ENCODE data around the gene APOBEC4. TPM values are rescaled to one million over a fixed set of nuclear protein-coding genes. Genes with fewer than 3 reads are reported as not detected.

The APOBEC4 gene
- total RNA-seq, 1 donor from 2014 or later: not detected

DNA sequence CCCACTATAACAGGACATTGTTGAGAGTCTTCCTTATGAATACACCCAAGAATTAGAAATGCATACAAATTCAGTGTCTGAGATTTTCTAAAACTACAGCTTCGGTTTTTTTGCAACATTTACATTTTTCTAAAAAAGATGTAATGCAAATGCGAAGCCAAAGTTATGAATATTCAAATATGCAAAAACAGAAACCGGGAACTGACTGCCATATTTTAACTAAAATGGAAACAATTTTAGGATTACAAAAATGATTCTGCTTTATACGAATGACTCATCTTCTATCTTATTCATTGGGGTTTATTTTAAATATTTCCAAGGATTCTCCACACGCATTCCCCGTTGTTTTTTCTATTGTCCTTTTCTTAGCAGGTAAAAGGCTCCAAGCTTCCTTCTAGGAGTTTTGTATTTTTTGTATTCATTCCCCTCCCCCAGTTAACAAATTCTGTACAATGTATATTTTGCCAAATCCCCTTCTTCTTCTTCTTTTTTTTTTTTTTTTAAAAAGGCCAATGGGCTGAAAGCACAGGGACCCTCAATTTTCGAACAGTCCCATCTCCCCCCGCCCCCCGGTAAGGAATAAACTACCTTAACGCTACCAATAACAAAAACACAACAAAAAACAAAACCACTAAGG lies 18.6 kb downstream of the APOBEC4 start:
- TF ChIP-seq, protein P1, sequence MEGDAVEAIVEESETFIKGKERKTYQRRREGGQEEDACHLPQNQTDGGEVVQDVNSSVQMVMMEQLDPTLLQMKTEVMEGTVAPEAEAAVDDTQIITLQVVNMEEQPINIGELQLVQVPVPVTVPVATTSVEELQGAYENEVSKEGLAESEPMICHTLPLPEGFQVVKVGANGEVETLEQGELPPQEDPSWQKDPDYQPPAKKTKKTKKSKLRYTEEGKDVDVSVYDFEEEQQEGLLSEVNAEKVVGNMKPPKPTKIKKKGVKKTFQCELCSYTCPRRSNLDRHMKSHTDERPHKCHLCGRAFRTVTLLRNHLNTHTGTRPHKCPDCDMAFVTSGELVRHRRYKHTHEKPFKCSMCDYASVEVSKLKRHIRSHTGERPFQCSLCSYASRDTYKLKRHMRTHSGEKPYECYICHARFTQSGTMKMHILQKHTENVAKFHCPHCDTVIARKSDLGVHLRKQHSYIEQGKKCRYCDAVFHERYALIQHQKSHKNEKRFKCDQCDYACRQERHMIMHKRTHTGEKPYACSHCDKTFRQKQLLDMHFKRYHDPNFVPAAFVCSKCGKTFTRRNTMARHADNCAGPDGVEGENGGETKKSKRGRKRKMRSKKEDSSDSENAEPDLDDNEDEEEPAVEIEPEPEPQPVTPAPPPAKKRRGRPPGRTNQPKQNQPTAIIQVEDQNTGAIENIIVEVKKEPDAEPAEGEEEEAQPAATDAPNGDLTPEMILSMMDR (conservative IDR thresholded peaks at IDR 0.05): no peak
- Mint-ChIP-seq H3K4me1 (peaks cover 50% of the 10 kb centered on the region), H3K4me3 (peak overlapping the region; percentile 99), H3K27me3 (ENCODE audit: low read depth) (peaks cover 11% of the 10 kb centered on the region), H3K27ac (ENCODE audit: unreplicated experiment) (peak overlapping the region; percentile 90), H3K36me3 (ENCODE audit: low read depth) (peaks cover 4% of the 10 kb centered on the region), H3K9me3 (no peaks in the 10 kb centered on the region)
- no peak for DNase-seq (ENCODE audit: low read depth, low spot score)

DNA sequence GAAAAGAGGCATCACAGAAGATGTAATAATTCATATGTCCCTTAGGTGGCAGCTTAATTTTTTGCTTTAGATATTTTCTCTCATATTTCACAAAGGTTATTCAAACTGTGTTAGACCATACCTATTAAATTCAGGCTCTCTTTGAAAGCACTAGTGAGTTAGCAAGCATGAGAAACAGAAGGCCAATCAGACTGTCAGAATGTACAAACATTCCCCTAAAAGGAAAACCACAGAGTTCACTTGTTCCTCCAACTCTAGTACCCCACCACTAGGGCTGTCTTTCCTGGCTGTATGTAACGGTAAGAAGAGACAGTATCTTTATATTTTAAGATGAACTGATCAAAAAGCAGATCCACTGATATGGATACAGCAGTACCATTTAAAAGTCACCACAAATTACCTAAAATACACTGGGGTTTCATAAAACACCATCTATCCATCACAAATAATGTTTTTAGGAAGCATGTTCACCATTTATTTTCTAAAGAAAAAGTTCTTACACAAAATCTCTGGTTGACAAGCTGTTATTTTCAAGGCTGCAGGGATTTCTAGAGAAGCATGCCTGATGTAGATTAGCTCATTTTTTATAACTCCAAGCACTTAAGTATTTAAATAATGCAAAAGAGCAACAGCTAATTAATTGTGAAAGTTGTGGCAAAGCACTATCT lies 19.3 kb downstream of the APOBEC4 start:
- no peak overlapping the region for H3K27ac Mint-ChIP-seq (ENCODE audit: unreplicated experiment)
- peaks cover 11% of the 10 kb centered on the region for H3K27me3 Mint-ChIP-seq (ENCODE audit: low read depth)
- peaks cover 51% of the 10 kb centered on the region for H3K4me1 Mint-ChIP-seq
- no peaks in the 10 kb centered on the region for H3K9me3 Mint-ChIP-seq
- TF ChIP-seq, protein P1 (conservative IDR thresholded peaks at IDR 0.05): peak; percentile 71
- no peak for DNase-seq (ENCODE audit: low read depth, low spot score)
- H3K4me3 Mint-ChIP-seq: peak overlapping the region; percentile 99
- peaks cover 5% of the 10 kb centered on the region for H3K36me3 Mint-ChIP-seq (ENCODE audit: low read depth)

DNA sequence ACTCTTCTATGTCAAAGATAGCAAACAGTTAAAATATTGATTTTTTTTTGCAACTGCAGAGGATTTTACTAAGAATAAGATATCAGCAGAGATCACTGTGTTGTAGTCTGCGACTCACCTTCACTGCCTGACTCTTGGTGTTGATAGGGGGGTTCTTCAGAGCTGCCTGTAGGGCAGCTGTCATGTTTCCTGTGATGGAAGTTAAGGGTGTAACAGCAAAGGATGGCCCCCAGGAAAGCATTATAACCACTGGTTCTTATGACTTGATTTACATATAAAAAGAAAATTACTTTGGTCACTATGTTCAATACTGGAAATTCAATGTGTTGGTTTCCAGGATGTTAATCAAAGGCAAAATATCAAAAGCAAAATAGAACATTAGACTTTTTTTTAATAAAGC lies 20.2 kb downstream of the APOBEC4 start:
- Mint-ChIP-seq H3K9me3 (no peaks in the 10 kb centered on the region), H3K4me3 (peak overlapping the region; percentile 99), H3K27me3 (ENCODE audit: low read depth) (peaks cover 11% of the 10 kb centered on the region), H3K36me3 (ENCODE audit: low read depth) (peaks cover 13% of the 10 kb centered on the region), H3K27ac (ENCODE audit: unreplicated experiment) (no peak overlapping the region), H3K4me1 (peaks cover 57% of the 10 kb centered on the region)
- TF ChIP-seq, protein P1 (conservative IDR thresholded peaks at IDR 0.05): no peak
- DNase-seq (ENCODE audit: low read depth, low spot score): no peak

DNA sequence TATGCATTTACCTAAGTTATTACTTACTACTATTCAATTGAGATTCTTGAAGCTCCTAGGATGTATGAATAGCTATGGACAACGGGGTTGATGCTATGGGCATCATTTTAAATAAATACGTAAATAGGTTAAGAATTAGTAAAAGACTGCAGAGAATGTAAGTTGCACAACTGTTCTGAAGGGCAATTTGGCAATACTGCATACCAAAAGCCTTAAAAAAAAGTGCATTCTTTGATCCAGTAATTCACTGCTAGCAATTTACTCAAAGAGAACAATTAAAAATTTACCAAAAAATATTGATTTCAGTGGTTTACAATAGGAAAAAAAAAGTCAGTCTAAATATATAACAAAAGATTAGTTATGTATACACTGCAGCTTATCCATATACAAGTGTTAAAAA lies 21.0 kb downstream of the APOBEC4 start:
- Mint-ChIP-seq H3K9me3 (no peaks in the 10 kb centered on the region), H3K4me3 (no peak overlapping the region), H3K27ac (ENCODE audit: unreplicated experiment) (no peak overlapping the region), H3K4me1 (peaks cover 54% of the 10 kb centered on the region), H3K36me3 (ENCODE audit: low read depth) (peaks cover 13% of the 10 kb centered on the region), H3K27me3 (ENCODE audit: low read depth) (peaks cover 9% of the 10 kb centered on the region)
- DNase-seq (ENCODE audit: low read depth, low spot score): no peak
- TF ChIP-seq, protein P1 (conservative IDR thresholded peaks at IDR 0.05): no peak

DNA sequence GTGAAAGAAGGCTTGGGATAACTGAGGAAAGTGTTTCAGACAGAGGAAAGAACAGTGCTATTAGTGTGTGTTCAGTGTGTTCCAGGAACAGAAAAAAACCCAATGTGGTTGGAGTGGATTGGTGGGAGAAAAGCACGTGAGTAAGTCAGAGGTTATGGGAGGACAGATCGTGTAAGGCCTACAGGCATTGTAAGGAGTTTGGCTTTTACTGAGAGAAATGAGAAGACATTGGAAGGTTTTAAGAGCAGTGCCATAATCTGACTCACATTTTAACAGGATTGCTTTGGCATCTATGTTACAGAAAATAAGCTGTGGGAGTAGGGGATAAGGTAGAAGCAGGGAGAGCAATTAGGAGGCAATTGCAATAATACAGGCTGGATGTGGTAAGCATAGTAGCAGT lies 22.4 kb downstream of the APOBEC4 start:
- H3K9me3 Mint-ChIP-seq: no peaks in the 10 kb centered on the region
- peaks cover 43% of the 10 kb centered on the region for H3K4me1 Mint-ChIP-seq
- H3K36me3 Mint-ChIP-seq (ENCODE audit: low read depth): peaks cover 13% of the 10 kb centered on the region
- H3K27me3 Mint-ChIP-seq (ENCODE audit: low read depth): no peaks in the 10 kb centered on the region
- peak overlapping the region; percentile 25 for H3K4me3 Mint-ChIP-seq
- TF ChIP-seq, protein P1 (conservative IDR thresholded peaks at IDR 0.05): no peak
- H3K27ac Mint-ChIP-seq (ENCODE audit: unreplicated experiment): no peak overlapping the region
- no peak for DNase-seq (ENCODE audit: low read depth, low spot score)

All from neural crest cell (in vitro differentiated cells).